ENCODE data around the gene SCGN.
A peak's percentile ranks its signal among the peaks of the same experiment; 100 is the strongest.

SCGN gene

GRCh38 chr6:25652007-25652515 lies at the start of gene SCGN:
Gene SCGN, plus strand, starts transcription at chr6:25652215. Its CDS starts 189 bp downstream, at chr6:25652404.
- DNase-seq, result peak; percentile 20

- no peak for DNase-seq
These were observed 49.4 kb upstream of the SCGN start for GRCh38 chr6:25602674-25602982.

- no peak for DNase-seq
These were observed 48.8 kb upstream of the SCGN start for GRCh38 chr6:25603251-25603650.

GRCh38 chr6:25606151-25606550 lies 45.9 kb upstream of the SCGN start:
- DNase-seq, result no peak

GRCh38 chr6:25608558-25609174 lies 43.3 kb upstream of the SCGN start:
- no peak for DNase-seq

GRCh38 chr6:25612666-25613065 lies 39.3 kb upstream of the SCGN start:
- DNase-seq, result no peak

- no peak for DNase-seq
These were observed 38.6 kb upstream of the SCGN start for GRCh38 chr6:25613415-25613814.

- DNase-seq, result no peak
These were observed 38.0 kb upstream of the SCGN start for GRCh38 chr6:25614052-25614451.

GRCh38 chr6:25615471-25615870 lies 36.5 kb upstream of the SCGN start:
- no peak for DNase-seq

- no peak for DNase-seq
These were observed 34.0 kb upstream of the SCGN start for GRCh38 chr6:25617997-25618396.

GRCh38 chr6:25619217-25619616 lies 32.8 kb upstream of the SCGN start:
- no peak for DNase-seq

- no peak for DNase-seq
These were observed 31.6 kb upstream of the SCGN start for GRCh38 chr6:25620391-25620790.

GRCh38 chr6:25623065-25623464 lies 28.9 kb upstream of the SCGN start:
- DNase-seq, result no peak

GRCh38 chr6:25623879-25624278 lies 28.1 kb upstream of the SCGN start:
- DNase-seq, result no peak

GRCh38 chr6:25627001-25627400 lies 25.0 kb upstream of the SCGN start:
- no peak for DNase-seq

- no peak for DNase-seq
These were observed 23.4 kb upstream of the SCGN start for GRCh38 chr6:25628471-25629197.

GRCh38 chr6:25629198-25629576 lies 22.8 kb upstream of the SCGN start:
- no peak for DNase-seq

- no peak for DNase-seq
These were observed 21.3 kb upstream of the SCGN start for GRCh38 chr6:25630508-25631278.

- no peak for DNase-seq
These were observed 16.1 kb upstream of the SCGN start for GRCh38 chr6:25635886-25636317.

- no peak for DNase-seq
These were observed 14.8 kb upstream of the SCGN start for GRCh38 chr6:25637211-25637610.

GRCh38 chr6:25637960-25638434 lies 14.0 kb upstream of the SCGN start:
- DNase-seq, result no peak

- DNase-seq, result no peak
These were observed 12.4 kb upstream of the SCGN start for GRCh38 chr6:25639653-25640052.

- DNase-seq, result no peak
These were observed 11.6 kb upstream of the SCGN start for GRCh38 chr6:25640446-25640845.

- DNase-seq, result no peak
These were observed 11.1 kb upstream of the SCGN start for GRCh38 chr6:25640891-25641290.

Data from CD4-positive, alpha-beta T cell treated with Interleukin-17A for 4 hours (primary cell).